Right atrium auricular region (tissue), 2 donors: ENCODE measurements around the gene VASP. TPM values are rescaled to one million over a fixed set of nuclear protein-coding genes. Genes with fewer than 3 reads are reported as not detected.

Experiments
- DNase-seq: peaks from one replicate; pipeline ENCODE4 v3.0.0-alpha.2; 2019; ENCODE audit warnings: low spot score
- H3K27ac ChIP-seq, 2 donors: fragments of 200-600 bp; sonication (generic); 1 replicate in 1 of 2; 2 replicates in 1 of 2; pipeline ENCODE4 v1.5.1; 2016 to 2019
- H3K27me3 ChIP-seq, 2 donors: fragments of 200-600 bp; sonication (generic); one replicate each; pipeline versions ENCODE4 v1.5.1 to v1.6.0; 2017 to 2019
- H3K36me3 ChIP-seq: fragments of 200-600 bp; sonication (generic); one replicate; pipeline ENCODE4 v1.5.1; 2016
- H3K4me1 ChIP-seq, 2 donors: fragments of 200-600 bp; sonication (generic); one replicate each; pipeline versions ENCODE4 v1.5.1 to v1.6.0; 2017 to 2019
- H3K4me3 ChIP-seq, 2 donors: fragments of 200-600 bp; sonication (generic); 1 replicate in 1 of 2; 2 replicates in 1 of 2; pipeline ENCODE4 v1.5.1; 2017 to 2019; ENCODE audit warnings: mild to moderate bottlenecking in 1 of 2, moderate library complexity in 1 of 2
- H3K9me3 ChIP-seq, 2 donors: fragments of 200-600 bp; sonication (generic); one replicate each; pipeline ENCODE4 v1.5.1; 2019
- CTCF ChIP-seq, 2 donors: fragments of 200-600 bp; sonication (generic); IDR thresholded peaks; one replicate each; pipeline ENCODE4 v1.5.1; 2019; ENCODE audit warnings: antibody characterized with exemption in 2 of 2
- total RNA-seq, 2 donors: library from RNA; depleted of rRNA; stranded (reverse); fragments of >200 nt; gene quantifications; one replicate each; pipeline ENCODE4 v1.1.0, GENCODE V29; 2016

VASP gene
- total RNA-seq, 2 donors from 2014 or later: 61.4 to 61.7 TPM

DNA sequence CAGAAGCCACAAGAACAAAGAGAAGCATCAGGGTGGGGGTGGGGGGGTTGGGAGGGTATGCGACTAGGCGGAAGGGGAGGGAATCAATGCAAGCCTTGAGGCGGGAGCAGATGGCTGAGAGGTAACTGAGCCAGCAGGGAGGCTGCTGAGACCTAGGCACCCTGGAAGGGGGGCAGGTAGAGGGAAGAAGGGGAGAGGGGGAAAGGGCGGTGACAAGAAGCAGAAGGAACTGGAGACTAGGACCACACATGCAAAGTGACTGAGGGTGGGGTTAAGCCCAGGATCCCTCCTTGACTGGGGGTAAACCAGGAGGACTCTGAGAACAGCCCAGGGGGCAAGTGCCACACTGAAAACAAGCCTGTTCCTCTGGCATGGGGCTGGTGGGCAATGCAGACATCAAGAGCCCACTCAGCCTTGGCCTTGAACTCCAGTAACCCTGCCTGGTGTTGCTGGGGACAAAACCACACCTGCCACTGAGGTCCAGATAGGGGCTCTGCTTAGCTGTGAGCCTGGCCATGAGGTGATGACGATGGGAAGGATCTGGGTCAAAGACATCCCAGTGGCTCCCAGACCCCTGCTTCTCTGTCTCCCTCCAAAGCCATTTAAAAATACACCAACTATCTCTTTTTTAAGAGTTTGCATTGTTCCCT lies 57.0 kb downstream of the VASP start:
- no peak for DNase-seq
- Histone ChIP-seq H3K4me1 (peaks cover 0 to 32% of the 10 kb centered on the region in 2 donors), H3K27me3 (no peaks in the 10 kb centered on the region), H3K9me3 (no peaks in the 10 kb centered on the region), H3K27ac (peak overlapping the region in 1 of 2 donors; percentile 21), H3K36me3 (no peaks in the 10 kb centered on the region), H3K4me3 (no peak overlapping the region)
- TF ChIP-seq CTCF (IDR thresholded peaks at IDR 0.05): no peak

DNA sequence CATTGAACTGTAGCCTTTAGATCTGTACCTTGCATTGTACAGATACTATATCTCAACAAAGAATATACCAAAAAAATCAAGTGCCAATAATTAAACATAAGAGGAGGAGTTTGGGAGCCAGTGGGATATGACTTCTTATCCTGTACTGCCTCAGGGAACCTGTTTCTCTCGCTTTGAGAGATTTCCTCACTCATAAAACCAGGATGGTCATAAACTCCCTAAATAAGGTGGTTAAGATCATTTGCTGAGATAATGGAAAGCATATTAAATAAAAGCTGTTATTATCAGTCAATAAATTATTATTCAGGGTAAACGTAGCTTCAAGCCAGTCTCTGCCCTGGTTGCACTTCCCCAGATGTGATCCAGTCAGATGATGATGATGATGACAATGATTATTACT lies 60.3 kb downstream of the VASP start:
- Histone ChIP-seq H3K9me3 (peaks cover 0 to 3% of the 10 kb centered on the region in 2 donors), H3K4me1 (peaks cover 0 to 37% of the 10 kb centered on the region in 2 donors), H3K4me3 (no peak overlapping the region), H3K36me3 (no peaks in the 10 kb centered on the region), H3K27me3 (no peaks in the 10 kb centered on the region), H3K27ac (peak overlapping the region; percentile 59 to 76)
- no peak for DNase-seq
- no peak for TF ChIP-seq CTCF (IDR thresholded peaks at IDR 0.05)

DNA sequence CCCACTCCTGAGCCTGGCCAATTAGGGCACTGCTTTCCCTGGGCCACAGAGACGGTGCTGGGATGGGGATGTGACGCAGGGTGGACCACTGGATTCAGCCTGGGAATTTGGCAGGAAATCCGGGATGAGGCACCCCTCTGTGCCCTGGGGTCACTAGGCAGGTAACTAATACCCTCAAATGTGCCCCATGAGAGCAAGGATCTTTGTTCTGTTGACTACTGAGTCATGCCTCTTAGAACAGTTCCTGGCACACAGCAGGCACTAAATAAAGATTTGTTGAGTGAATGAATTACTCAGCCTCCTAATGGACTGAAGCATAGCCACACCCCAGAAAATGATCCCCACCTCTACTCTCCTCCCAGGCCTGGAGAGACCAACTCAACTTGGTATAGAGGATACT lies 61.5 kb downstream of the VASP start:
- no peaks in the 10 kb centered on the region for H3K36me3 ChIP-seq
- TF ChIP-seq CTCF (IDR thresholded peaks at IDR 0.05): no peak
- no peaks in the 10 kb centered on the region for H3K27me3 ChIP-seq
- H3K9me3 ChIP-seq: peaks cover 0 to 3% of the 10 kb centered on the region in 2 donors
- no peak for DNase-seq
- H3K27ac ChIP-seq: peak overlapping the region; percentile 59 to 76
- peaks cover 0 to 42% of the 10 kb centered on the region in 2 donors for H3K4me1 ChIP-seq
- no peak overlapping the region for H3K4me3 ChIP-seq

DNA sequence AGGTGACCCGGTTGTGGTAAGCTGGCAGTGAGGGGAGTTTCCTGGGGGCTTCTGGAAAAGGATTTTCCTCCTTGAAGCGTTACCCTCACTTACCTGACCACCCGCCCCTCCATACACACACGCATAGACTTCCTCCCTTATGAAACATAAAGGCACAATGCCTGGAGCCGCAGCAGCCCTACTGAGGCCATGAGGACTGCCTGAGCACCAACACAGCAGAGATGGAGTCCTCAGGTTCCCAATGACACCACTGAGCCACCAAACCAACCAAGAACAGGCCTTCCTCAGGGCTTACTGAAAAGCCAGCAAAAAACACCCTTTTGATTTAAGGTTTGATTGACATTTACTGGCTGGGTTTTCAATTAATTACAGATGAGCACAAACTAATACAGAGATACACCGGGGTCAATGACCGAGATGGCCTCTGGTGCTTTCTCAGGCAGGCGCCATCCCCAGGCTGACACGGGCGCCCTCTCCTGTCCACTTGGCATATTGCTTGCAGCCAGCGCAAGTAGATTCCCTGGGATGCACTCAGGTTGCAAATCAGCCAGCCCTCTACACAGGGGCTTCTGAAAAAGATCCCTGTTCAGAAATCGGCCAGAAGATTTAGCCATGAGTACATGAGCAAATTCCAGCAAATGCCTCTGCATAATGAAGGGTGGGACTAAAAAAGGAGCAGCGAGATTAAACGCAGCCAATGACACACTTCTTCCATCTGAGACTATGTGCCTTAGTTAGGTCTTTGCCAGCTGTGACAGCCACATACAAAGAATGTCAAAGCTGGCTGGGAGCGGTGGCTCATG lies 62.5 kb downstream of the VASP start:
- peaks cover 0 to 3% of the 10 kb centered on the region in 2 donors for H3K9me3 ChIP-seq
- no peaks in the 10 kb centered on the region for H3K36me3 ChIP-seq
- peak overlapping the region; percentile 59 to 76 for H3K27ac ChIP-seq
- H3K4me3 ChIP-seq: no peak overlapping the region
- peaks cover 0 to 49% of the 10 kb centered on the region in 2 donors for H3K4me1 ChIP-seq
- DNase-seq: no peak
- no peaks in the 10 kb centered on the region for H3K27me3 ChIP-seq
- TF ChIP-seq CTCF (IDR thresholded peaks at IDR 0.05): peak; percentile 77 to 84

- no peak for TF ChIP-seq CTCF (IDR thresholded peaks at IDR 0.05)
- H3K9me3 ChIP-seq: peaks cover 0 to 3% of the 10 kb centered on the region in 2 donors
- H3K27ac ChIP-seq: peak overlapping the region; percentile 51 to 76
- DNase-seq: no peak
- H3K4me1 ChIP-seq: peaks cover 0 to 63% of the 10 kb centered on the region in 2 donors
- H3K4me3 ChIP-seq: no peak overlapping the region
- H3K36me3 ChIP-seq: no peaks in the 10 kb centered on the region
- no peaks in the 10 kb centered on the region for H3K27me3 ChIP-seq
Measured at GRCh38 chr19:45571457-45572220, 64.4 kb downstream of the VASP start.
